ENCODE measurements around the gene LRRC45. TPM values are rescaled to one million over a fixed set of nuclear protein-coding genes. Genes with fewer than 3 reads are reported as not detected.

LRRC45 gene
- total RNA-seq, 6 experiments from 2014 or later: 6.8 to 10.5 (median 10.0) TPM

DNA sequence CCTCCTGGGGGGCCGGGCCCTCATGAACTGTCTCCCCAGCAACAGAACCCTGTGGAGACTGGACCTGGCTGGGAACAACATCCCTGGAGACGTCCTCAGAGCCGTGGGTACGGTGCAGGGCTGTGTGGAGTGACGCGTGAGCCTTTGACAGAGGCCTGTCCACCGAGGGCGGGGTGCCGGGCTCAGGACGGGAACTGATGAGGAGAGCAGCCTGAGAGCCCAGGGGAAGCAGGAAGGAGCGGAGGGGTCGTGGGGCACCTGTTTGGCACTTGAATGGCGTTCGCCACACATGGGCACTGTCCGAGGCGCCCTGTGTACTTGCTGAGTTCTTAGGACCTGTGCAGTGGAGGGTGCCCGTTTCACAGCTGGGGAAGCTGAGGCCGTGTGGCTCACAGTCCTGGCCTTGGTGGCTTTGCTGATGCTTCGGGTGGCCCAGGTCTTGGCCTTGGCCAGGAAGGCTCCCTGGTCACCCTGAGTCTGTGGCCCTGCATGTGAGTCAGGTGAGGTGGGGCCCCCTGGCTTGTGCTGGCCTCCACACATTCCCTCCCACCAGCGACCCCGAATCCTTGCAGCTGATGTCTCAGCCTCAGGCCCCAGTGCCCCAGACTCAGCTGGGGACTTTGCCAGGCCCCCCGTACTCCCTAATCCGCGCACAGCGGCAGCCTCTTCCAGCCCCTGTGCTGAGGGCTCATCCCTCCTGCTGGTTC is 2.4 kb downstream of the LRRC45 start:
- Mint-ChIP-seq H3K27ac (peak overlapping the region; percentile 13; the same call in 1 of the 2 replicates), H3K9me3 (no peaks in the 10 kb centered on the region), H3K36me3 (ENCODE audit: low read depth) (no peaks in the 10 kb centered on the region), H3K4me1 (ENCODE audit: low read depth) (peaks cover 17% of the 10 kb centered on the region), H3K27me3 (ENCODE audit: insufficient read depth) (peaks cover 6% of the 10 kb centered on the region), H3K4me3 (no peak overlapping the region)
- TF ChIP-seq CTCF (IDR thresholded peaks at IDR 0.05): no peak
- no peak for DNase-seq

GRCh38 chr17:82028246-82028645 is 5.1 kb downstream of the LRRC45 start:
- Mint-ChIP-seq H3K9me3 (no peaks in the 10 kb centered on the region), H3K36me3 (ENCODE audit: low read depth) (no peaks in the 10 kb centered on the region), H3K4me3 (no peak overlapping the region), H3K27me3 (ENCODE audit: insufficient read depth) (peaks cover 4% of the 10 kb centered on the region), H3K4me1 (ENCODE audit: low read depth) (peaks cover 8% of the 10 kb centered on the region), H3K27ac (no peak overlapping the region)
- no peak for TF ChIP-seq CTCF (IDR thresholded peaks at IDR 0.05)
- no peak for DNase-seq

DNA sequence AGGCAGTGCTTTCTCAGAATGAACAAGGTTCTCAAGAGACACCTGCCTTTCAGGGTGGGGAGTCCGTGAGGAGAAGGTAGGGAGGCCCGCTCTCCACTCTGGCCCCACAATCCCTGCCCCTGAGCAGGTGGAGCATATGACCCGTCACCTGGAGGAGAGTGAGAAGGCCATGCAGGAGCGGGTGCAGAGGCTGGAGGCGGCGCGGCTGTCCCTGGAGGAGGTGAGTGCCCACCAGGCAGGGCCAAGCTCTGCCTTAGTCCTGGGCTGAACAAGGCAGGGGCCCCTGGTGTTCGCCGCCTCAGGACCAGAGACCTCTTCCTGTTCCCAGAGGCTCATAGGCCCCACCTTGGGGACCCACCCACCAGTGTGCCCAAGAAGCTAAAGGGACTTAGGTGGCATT is 5.9 kb downstream of the LRRC45 start:
- Mint-ChIP-seq H3K27ac (no peak overlapping the region), H3K4me3 (no peak overlapping the region)

DNA sequence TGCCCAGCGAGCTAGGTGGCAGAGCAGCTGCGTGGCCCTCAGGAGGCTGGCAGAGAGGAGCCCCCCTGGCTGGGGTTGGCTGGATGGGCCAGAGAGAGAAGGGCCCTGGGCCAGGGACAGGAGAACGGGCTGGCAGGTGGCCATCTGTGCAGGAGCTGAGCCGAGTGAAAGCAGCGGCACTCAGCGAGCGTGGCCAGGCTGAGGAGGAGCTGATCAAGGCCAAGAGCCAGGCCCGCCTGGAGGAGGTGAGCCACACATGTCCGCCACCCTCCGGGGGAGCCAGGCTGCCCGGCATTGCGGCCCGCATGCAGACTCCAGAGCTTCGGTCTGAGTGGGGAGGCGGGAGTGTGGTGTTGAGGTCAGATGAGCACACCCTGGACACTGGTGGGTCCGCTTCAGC is 6.3 kb downstream of the LRRC45 start:
- Mint-ChIP-seq H3K36me3 (ENCODE audit: low read depth) (no peaks in the 10 kb centered on the region), H3K4me3 (no peak overlapping the region), H3K27me3 (ENCODE audit: insufficient read depth) (peaks cover 4% of the 10 kb centered on the region), H3K9me3 (no peaks in the 10 kb centered on the region), H3K4me1 (ENCODE audit: low read depth) (0 out of 2 replicates have a peak, but pooled peaks cover under 1% of the 10 kb centered on the region), H3K27ac (no peak overlapping the region)
- no peak for TF ChIP-seq CTCF (IDR thresholded peaks at IDR 0.05)
- DNase-seq: no peak

More for the DNA sequence above, 5.9 kb downstream of the LRRC45 start:
- H3K27me3 Mint-ChIP-seq (ENCODE audit: insufficient read depth): peaks cover 4% of the 10 kb centered on the region
- TF ChIP-seq CTCF (IDR thresholded peaks at IDR 0.05): no peak
- no peaks in the 10 kb centered on the region for H3K36me3 Mint-ChIP-seq (ENCODE audit: low read depth)
- no peak for DNase-seq
- H3K4me1 Mint-ChIP-seq (ENCODE audit: low read depth): peaks cover 4% of the 10 kb centered on the region
- no peaks in the 10 kb centered on the region for H3K9me3 Mint-ChIP-seq

DNA sequence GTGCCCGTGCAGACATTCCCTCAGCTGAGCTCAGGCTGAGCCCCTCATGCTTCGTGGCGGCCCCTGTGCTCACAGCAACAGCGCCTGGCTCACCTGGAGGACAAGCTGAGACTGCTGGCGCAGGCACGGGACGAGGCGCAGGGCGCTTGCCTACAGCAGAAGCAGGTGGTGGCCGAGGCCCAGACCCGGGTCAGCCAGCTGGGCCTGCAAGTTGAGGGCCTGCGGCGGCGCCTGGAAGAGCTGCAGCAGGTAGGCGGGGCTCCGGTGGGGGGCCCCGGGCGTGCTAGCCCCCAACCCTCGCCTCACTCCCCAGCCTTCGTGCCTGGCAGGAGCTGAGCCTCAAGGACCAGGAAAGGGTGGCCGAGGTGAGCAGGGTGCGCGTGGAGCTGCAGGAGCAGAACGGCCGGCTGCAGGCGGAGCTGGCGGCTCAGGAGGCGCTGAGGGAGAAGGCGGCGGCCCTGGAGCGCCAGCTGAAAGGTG is 6.9 kb downstream of the LRRC45 start:
- H3K27me3 Mint-ChIP-seq (ENCODE audit: insufficient read depth): peaks cover 4% of the 10 kb centered on the region
- no peak for DNase-seq
- no peaks in the 10 kb centered on the region for H3K9me3 Mint-ChIP-seq
- H3K4me1 Mint-ChIP-seq (ENCODE audit: low read depth): no peaks in the 10 kb centered on the region; the same call in 1 of the 2 replicates
- no peak overlapping the region for H3K27ac Mint-ChIP-seq
- TF ChIP-seq CTCF (IDR thresholded peaks at IDR 0.05): no peak
- H3K4me3 Mint-ChIP-seq: no peak overlapping the region
- peaks cover 3% of the 10 kb centered on the region; the same call in 1 of the 2 replicates for H3K36me3 Mint-ChIP-seq (ENCODE audit: low read depth)
